GM19043 (cell line): Measurements from ENCODE around the gene F8A2.
"Not testable (repeated sequence)": the region's sequence is repeated elsewhere in the genome, so short reads cannot be mapped to it uniquely, and the experiment has no call there.

Source experiments
- ATAC-seq: cut with Tn5 transposase; IDR thresholded peaks from one replicate; pipeline ENCODE4 v1.9.1; 2021; ENCODE audit warnings: low read depth; ENCODE audit not compliant: unreplicated experiment

F8A2 gene

DNA sequence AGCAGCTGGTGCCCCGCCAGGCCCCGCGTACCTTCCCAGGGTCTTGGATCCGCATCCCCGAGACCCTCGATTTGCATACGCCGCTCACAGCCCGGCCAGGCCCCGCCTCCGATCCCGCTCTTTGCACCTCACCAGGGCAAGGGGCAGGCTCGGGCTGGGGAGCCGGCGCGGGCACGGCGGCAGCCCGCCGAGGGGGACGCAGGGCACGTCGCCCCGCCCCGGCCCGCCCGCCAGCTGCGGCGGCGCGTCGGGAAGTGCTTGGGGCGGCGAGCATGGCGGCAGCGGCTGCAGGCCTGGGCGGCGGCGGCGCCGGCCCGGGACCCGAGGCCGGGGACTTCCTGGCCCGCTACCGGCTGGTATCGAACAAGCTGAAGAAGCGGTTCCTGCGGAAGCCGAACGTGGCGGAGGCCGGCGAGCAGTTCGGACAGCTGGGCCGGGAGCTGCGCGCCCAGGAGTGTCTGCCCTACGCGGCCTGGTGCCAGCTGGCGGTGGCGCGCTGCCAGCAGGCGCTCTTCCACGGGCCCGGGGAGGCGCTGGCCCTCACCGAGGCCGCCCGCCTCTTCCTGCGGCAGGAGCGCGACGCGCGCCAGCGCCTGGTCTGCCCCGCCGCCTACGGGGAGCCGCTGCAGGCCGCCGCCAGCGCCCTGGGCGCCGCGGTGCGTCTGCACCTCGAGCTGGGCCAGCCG is at the start of gene F8A2:
Gene F8A2 (plus strand): TSS at position 253 of the 686 bp plus-strand sequence. CDS start 20 bp downstream, at position 273.
- peak; percentile 58 for ATAC-seq

DNA sequence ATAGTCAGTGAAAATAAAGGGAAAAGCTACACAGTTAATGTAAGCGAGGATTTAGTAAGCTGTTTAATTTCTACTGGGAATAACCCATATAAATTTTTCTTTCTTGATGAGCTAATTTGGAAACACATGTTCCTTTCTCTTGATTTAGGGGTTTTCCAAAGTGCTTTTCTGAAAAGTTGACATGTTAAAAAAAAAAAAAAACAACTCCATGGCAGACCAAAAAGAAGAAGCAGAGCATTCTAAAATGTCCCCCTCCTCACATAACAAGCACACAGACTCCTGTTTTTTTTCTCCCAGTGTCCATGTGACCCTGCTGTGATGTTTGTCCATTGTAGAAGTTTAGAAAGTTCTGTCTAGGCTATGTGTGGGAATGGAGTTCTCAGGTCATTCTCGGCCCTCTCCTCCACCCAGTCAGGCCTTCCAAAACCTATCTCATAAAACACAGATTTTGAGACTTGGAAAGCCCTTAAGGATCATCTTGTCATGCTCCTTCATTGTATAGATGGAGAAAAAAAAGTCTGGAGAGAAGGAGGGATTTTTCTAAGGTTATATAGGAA is 48.3 kb upstream of the F8A2 start:
- no peak for ATAC-seq

- ATAC-seq = no peak
These were observed 47.2 kb upstream of the F8A2 start, which contains the start of gene CLIC2 for GRCh38 chrX:155334486-155335336. TSS of gene CLIC2 (minus strand) at chrX:155334614. CDS start at chrX:155334427, 187 bp downstream.

- not testable (repeated sequence) for ATAC-seq
These were observed 46.6 kb upstream of the F8A2 start for GRCh38 chrX:155335337-155335712.

DNA sequence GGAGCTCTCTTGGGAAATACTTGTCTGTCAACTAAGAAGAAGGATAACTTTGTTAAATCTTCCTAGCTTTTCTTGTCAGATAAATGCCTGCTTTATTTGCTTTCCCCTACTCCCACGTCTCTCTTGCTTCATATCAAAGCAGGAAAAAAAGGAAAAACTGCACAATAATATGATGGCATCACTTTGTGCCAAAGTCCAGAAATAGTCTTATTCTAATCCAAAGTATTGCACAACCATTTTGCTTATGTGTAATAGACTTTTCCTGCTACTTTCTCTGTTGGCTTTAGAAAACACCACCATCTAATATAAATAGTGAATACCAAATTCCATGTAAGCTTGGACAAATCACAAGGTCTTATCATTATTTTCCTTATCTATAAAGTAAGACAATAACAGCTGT is 36.2 kb upstream of the F8A2 start:
- not testable (repeated sequence) for ATAC-seq

DNA sequence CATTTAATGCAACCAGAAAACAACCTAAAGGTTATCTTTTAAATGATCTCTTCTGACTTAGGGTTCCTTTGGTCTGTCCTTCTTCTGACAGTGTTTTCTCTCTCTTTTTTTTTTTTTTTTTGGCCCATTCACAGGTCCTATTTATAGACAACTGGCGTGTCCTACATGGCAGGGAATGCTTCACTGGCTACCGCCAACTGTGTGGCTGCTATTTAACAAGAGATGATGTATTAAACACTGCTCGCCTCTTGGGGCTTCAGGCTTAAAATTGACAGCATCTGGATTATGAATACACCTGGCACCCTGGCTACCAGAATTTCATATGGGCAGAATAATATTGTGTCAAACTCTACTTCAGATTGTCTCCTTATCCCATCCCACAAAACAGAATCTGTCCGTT is 32.4 kb upstream of the F8A2 start:
- not testable (repeated sequence) for ATAC-seq

DNA sequence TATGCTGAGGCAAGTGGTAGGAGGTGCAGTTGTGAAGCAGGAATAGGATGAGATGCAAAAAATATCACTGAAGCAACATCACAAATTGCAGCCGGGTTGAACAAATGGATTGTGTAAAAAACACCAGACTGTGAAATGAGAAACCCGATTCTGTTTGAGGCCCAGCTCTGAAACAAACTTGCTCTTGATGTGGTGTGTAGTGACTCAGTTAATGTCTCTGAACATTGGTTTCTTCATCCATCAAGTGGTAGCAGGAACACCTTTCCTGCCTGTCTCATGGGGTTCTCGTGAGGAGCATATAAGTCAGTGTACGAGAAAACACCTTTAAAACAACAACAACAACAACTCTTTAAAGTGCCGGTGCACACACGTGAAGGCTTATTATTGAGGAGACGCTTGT is 18.2 kb upstream of the F8A2 start:
- not testable (repeated sequence) for ATAC-seq

DNA sequence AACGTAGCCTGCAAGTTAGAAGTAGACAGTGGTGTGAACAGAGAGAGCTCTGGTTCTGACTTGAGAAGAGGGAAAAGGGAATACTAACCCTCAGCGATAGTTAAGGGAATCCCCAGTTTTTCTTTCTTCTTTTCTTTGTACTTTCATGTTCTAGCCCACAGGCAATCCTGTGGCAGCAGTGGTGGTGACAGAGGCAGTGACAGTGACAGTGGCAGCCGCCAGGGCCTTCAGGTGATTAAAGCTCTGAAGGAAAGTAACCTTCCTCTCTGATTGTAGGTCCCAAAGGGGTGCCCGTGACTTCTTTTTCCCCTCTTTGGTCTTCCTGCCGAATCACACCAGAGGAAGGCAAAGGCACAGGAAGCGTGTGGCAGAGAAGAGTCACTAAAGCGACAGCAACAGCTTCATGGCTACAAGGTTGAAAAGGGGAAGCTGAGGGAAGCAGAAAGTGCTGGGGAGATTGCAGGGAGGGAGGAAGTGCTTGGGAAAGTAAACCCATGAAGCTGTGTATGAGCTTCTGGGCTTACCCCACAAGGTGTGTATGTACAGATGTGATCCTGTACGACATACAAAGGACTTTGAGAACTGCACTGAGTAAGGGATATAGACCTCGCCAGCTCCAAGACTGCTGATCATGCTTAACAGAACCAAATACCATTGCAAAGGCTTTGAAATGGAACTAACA is 8.0 kb upstream of the F8A2 start:
- ATAC-seq = peak; percentile 74

- not testable (repeated sequence) for ATAC-seq
These were observed 2.1 kb upstream of the F8A2 start for GRCh38 chrX:155379802-155380201.

- peak; percentile 39 for ATAC-seq
These were observed 653 bp downstream of the F8A2 start for GRCh38 chrX:155382529-155382967.

DNA sequence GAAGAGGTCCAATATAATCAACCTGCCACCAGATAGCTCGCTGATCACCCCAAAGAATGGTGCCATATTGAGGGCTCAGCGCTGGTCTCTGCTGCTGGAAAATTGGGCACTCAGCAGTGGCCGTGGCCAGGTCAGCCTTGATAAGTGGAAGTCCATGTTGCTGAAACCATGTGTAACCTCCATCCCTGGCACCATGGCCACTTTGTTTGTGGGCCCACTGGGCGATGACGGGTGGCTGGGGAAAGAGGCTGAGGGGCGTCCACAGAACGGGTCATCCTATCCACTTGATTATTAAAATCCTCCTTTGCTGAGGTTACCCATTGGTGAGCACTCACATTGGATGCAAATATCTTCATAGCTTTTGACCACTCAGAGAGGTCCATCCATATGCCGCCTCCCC is 7.7 kb downstream of the F8A2 start:
- no peak for ATAC-seq

GRCh38 chrX:155394747-155395276 is 12.9 kb downstream of the F8A2 start:
- not testable (repeated sequence) for ATAC-seq

DNA sequence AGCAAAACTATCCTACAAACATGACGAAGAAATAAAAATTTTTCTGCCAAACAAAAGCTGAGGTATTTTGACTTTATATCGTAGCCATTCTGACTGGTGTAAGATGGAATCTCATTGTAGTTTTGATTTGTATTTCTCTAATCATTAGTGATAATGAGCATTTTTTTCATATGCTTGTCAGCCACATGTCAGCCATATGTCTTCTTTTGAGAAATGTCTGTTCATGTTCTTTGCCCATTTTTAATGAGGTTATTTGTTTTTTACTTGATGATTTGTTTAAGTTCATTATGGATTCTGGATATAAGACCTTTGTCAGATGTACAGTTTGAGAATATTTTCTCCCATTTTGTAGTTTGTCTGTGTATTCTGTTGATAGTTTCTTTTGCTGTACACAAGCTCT is 24.5 kb downstream of the F8A2 start:
- no peak for ATAC-seq

DNA sequence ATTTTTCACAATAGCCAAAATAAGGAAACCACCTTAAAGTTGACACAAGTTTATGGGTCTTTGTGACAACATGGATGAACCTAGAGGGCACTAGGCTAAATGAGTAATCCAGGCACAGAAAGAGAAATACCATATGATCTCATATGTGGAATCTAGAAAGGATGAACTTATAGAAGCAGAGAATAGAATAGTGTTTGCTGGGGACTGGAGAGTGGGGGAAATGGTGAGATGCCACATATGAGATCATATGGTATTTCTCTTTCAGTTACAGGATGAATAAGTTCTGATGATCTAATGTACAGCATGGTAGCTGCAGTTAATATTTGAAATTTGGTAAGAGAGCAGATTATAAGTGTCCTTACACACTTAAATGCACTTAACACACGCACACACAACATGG is 35.9 kb downstream of the F8A2 start:
- ATAC-seq = no peak
